OCI-LY1 (cell line): ENCODE data around the gene WASHC2A.
"Not testable (repeated sequence)": the region's sequence is repeated elsewhere in the genome, so short reads cannot be mapped to it uniquely, and the experiment has no call there.

ENCODE experiments used
- H2AFZ ChIP-seq: fragments of 200-600 bp; sonication (generic), shearing (Covaris generic); 2 replicates; pipeline ENCODE4 v1.6.0; 2014; ENCODE audit warnings: antibody characterized with exemption, mild to moderate bottlenecking, low read length
- H3F3A ChIP-seq: fragments of 200-600 bp; sonication (generic), shearing (Covaris generic); 2 replicates; pipeline ENCODE4 v1.6.0; 2014; ENCODE audit warnings: mild to moderate bottlenecking, antibody characterized with exemption, low read length, moderate library complexity; ENCODE audit not compliant: insufficient read depth
- H3K27ac ChIP-seq: fragments of 200-600 bp; sonication (generic); 2 replicates; pipeline ENCODE4 v1.5.1; 2014; ENCODE audit warnings: low read length, mixed run types, mild to moderate bottlenecking, low read depth; ENCODE audit not compliant: poor library complexity, severe bottlenecking
- H3K27me3 ChIP-seq: fragments of 200-600 bp; sonication (generic); 2 replicates; pipeline ENCODE4 v1.6.0; 2014; ENCODE audit warnings: antibody characterized with exemption, mild to moderate bottlenecking, low read length, moderate library complexity; ENCODE audit not compliant: insufficient read depth
- H3K36me3 ChIP-seq: fragments of 200-600 bp; sonication (generic); 2 replicates; pipeline ENCODE4 v1.6.1; 2014; ENCODE audit warnings: mild to moderate bottlenecking, antibody characterized with exemption, low read length, moderate library complexity, mixed read lengths; ENCODE audit not compliant: insufficient read depth
- H3K4me1 ChIP-seq: fragments of 200-600 bp; sonication (generic); 2 replicates; pipeline ENCODE4 v1.5.1; 2014; ENCODE audit warnings: mild to moderate bottlenecking, low read length, moderate library complexity; ENCODE audit not compliant: insufficient read depth, severe bottlenecking
- H3K4me2 ChIP-seq: fragments of 200-600 bp; sonication (generic), shearing (Covaris generic); 2 replicates; pipeline ENCODE4 v1.6.1; 2014; ENCODE audit warnings: low read length
- H3K4me3 ChIP-seq: fragments of 200-600 bp; sonication (generic); 2 replicates; pipeline ENCODE4 v1.5.1; 2014; ENCODE audit warnings: low read length, low read depth, mild to moderate bottlenecking, mixed read lengths; ENCODE audit not compliant: poor library complexity, severe bottlenecking
- H3K79me2 ChIP-seq: fragments of 200-600 bp; shearing (Covaris generic); 2 replicates; pipeline ENCODE4 v1.6.1; 2016; ENCODE audit warnings: mixed run types, low read length, mixed read lengths; ENCODE audit not compliant: insufficient read depth
- H3K9ac ChIP-seq: fragments of 200-600 bp; sonication (generic), shearing (Covaris generic); 2 replicates; pipeline ENCODE4 v1.6.1; 2014; ENCODE audit warnings: mild to moderate bottlenecking, low read length, mixed read lengths
- H3K9me2 ChIP-seq: fragments of 200-600 bp; sonication (generic), shearing (Covaris generic); 2 replicates; pipeline ENCODE4 v1.6.1; 2014; ENCODE audit warnings: low read depth, mild to moderate bottlenecking, low read length, mixed read lengths
- H3K9me3 ChIP-seq: fragments of 200-600 bp; shearing (Covaris generic); 2 replicates; pipeline ENCODE4 v1.6.1; 2014; ENCODE audit warnings: low read length, mixed read lengths
- H4K20me1 ChIP-seq: fragments of 200-600 bp; sonication (generic), shearing (Covaris generic); 2 replicates; pipeline ENCODE4 v1.6.0; 2016; ENCODE audit warnings: mild to moderate bottlenecking, low read length; ENCODE audit not compliant: insufficient read depth

Gene WASHC2A

GRCh38 chr10:50101747-50102146 lies 34.0 kb downstream of the WASHC2A start:
- H3K36me3 ChIP-seq, H3K27me3 ChIP-seq, H3K9me3 ChIP-seq, H3K9me2 ChIP-seq, H3K4me2 ChIP-seq, H3K4me1 ChIP-seq, H3K27ac ChIP-seq, H3F3A ChIP-seq, H4K20me1 ChIP-seq, H3K79me2 ChIP-seq, H2AFZ ChIP-seq, H3K4me3 ChIP-seq, H3K9ac ChIP-seq: not testable (repeated sequence)

- H2AFZ ChIP-seq, H3K9me3 ChIP-seq, H3K27me3 ChIP-seq, H3K36me3 ChIP-seq, H3K9ac ChIP-seq, H3K4me3 ChIP-seq, H3K27ac ChIP-seq, H3K4me1 ChIP-seq, H3K4me2 ChIP-seq, H3F3A ChIP-seq, H3K9me2 ChIP-seq, H3K79me2 ChIP-seq, H4K20me1 ChIP-seq: not testable (repeated sequence)
These were observed 34.5 kb downstream of the WASHC2A start for GRCh38 chr10:50102267-50102666.

- not testable (repeated sequence) for H3K9me2 ChIP-seq, H3F3A ChIP-seq, H3K4me1 ChIP-seq, H3K27me3 ChIP-seq, H3K9me3 ChIP-seq, H3K4me3 ChIP-seq, H3K79me2 ChIP-seq, H3K27ac ChIP-seq, H3K4me2 ChIP-seq, H3K9ac ChIP-seq, H4K20me1 ChIP-seq, H2AFZ ChIP-seq, H3K36me3 ChIP-seq
These were observed 41.4 kb downstream of the WASHC2A start for GRCh38 chr10:50108999-50109698.

GRCh38 chr10:50112419-50113112 lies 44.8 kb downstream of the WASHC2A start:
- H4K20me1 ChIP-seq, H3K27me3 ChIP-seq, H3K4me2 ChIP-seq, H3K9me2 ChIP-seq, H2AFZ ChIP-seq, H3K36me3 ChIP-seq, H3K4me3 ChIP-seq, H3K4me1 ChIP-seq, H3K9ac ChIP-seq, H3K27ac ChIP-seq, H3K9me3 ChIP-seq, H3K79me2 ChIP-seq, H3F3A ChIP-seq: not testable (repeated sequence)

- H3K36me3 ChIP-seq, H3K79me2 ChIP-seq, H2AFZ ChIP-seq, H3K27me3 ChIP-seq, H3K4me1 ChIP-seq, H3F3A ChIP-seq, H3K4me3 ChIP-seq, H3K4me2 ChIP-seq, H3K9ac ChIP-seq, H3K9me3 ChIP-seq, H3K9me2 ChIP-seq, H3K27ac ChIP-seq, H4K20me1 ChIP-seq: not testable (repeated sequence)
These were observed 59.0 kb downstream of the WASHC2A start for GRCh38 chr10:50126765-50127164.

GRCh38 chr10:50127770-50128292 lies 60.1 kb downstream of the WASHC2A start:
- H3K79me2 ChIP-seq = not testable (repeated sequence)

GRCh38 chr10:50131245-50131965 lies 63.7 kb downstream of the WASHC2A start:
- not testable (repeated sequence) for H3K4me2 ChIP-seq, H3K9me2 ChIP-seq, H3K27ac ChIP-seq, H3K79me2 ChIP-seq, H3F3A ChIP-seq, H3K27me3 ChIP-seq, H2AFZ ChIP-seq, H3K9ac ChIP-seq, H3K9me3 ChIP-seq, H4K20me1 ChIP-seq, H3K4me1 ChIP-seq, H3K36me3 ChIP-seq, H3K4me3 ChIP-seq

More at GRCh38 chr10:50127770-50128292, 60.1 kb downstream of the WASHC2A start:
- not testable (repeated sequence) for H3K9me2 ChIP-seq, H3K4me3 ChIP-seq, H3K9me3 ChIP-seq, H3K36me3 ChIP-seq, H2AFZ ChIP-seq, H4K20me1 ChIP-seq, H3K9ac ChIP-seq, H3K4me2 ChIP-seq, H3K27ac ChIP-seq, H3K4me1 ChIP-seq, H3F3A ChIP-seq, H3K27me3 ChIP-seq
